WTC11 (cell line): ENCODE measurements around the gene SH3GL2. TPM values are rescaled to one million over a fixed set of nuclear protein-coding genes. Genes with fewer than 3 reads are reported as not detected.

ENCODE experiments used
- ATAC-seq: fragments of 200-7000 bp; cut with Tn5 transposase; 2 replicates; pipeline ENCODE4 v1.10.0; 2021; ENCODE audit warnings: mild to moderate bottlenecking, moderate library complexity
- CTCF ChIA-PET: fragments of 300-600 bp; sonication (Branson Sonifier 250); formaldehyde crosslinking; loops from one replicate; lab custom pipeline; 2021; ENCODE audit warnings: antibody characterized with exemption; lab: Charles Lee
- POLR2A ChIA-PET: fragments of 350-600 bp; sonication (Branson Sonifier 250); formaldehyde crosslinking; loops from one replicate; lab custom pipeline; 2021; ENCODE audit warnings: antibody characterized with exemption; lab: Charles Lee
- DNase-seq: peaks from one replicate; pipeline ENCODE4 v3.0.0; 2021; ENCODE audit warnings: low spot score
- H3K27ac Mint-ChIP-seq: 2 replicates; pipeline ENCODE4 v1.8.0; 2021; ENCODE audit warnings: mixed read lengths
- H3K27me3 Mint-ChIP-seq: 2 replicates; pipeline ENCODE4 v1.8.0; 2021; ENCODE audit warnings: low read depth, mild to moderate bottlenecking, moderate library complexity, mixed read lengths
- H3K36me3 Mint-ChIP-seq: 2 replicates; pipeline ENCODE4 v1.8.0; 2021; ENCODE audit warnings: mixed read lengths
- H3K4me1 Mint-ChIP-seq: 2 replicates; pipeline ENCODE4 v1.8.0; 2022; ENCODE audit warnings: mixed read lengths
- H3K4me3 Mint-ChIP-seq: 2 replicates; pipeline ENCODE4 v1.8.0; 2021; ENCODE audit warnings: mild to moderate bottlenecking, moderate library complexity, mixed read lengths
- H3K9me3 Mint-ChIP-seq: 2 replicates; pipeline ENCODE4 v1.8.0; 2021; ENCODE audit warnings: mixed read lengths
- ATF3 ChIP-seq: sonication (generic); formaldehyde crosslinking; conservative IDR thresholded peaks from 2 replicates; pipeline ENCODE4 v1.8.1; 2022; ENCODE audit warnings: mild to moderate bottlenecking, missing genetic modification reagents
- CBFB ChIP-seq: sonication (generic); formaldehyde crosslinking; IDR thresholded peaks from 2 replicates; pipeline ENCODE4 v1.8.1; 2022; ENCODE audit warnings: mild to moderate bottlenecking, low read depth, missing genetic modification reagents
- ELF4 ChIP-seq: sonication (generic); formaldehyde crosslinking; IDR thresholded peaks from 2 replicates; pipeline ENCODE4 v1.8.1; 2022; ENCODE audit warnings: low read depth, mild to moderate bottlenecking, moderate library complexity, missing genetic modification reagents
- FOXJ3 ChIP-seq: sonication (generic); formaldehyde crosslinking; IDR thresholded peaks from 2 replicates; pipeline ENCODE4 v1.9.0; 2021; ENCODE audit warnings: missing genetic modification reagents, mild to moderate bottlenecking, borderline replicate concordance
- FOXP1 ChIP-seq: sonication (generic); formaldehyde crosslinking; IDR thresholded peaks from 2 replicates; pipeline ENCODE4 v1.8.0; 2022; ENCODE audit warnings: missing genetic modification reagents, mild to moderate bottlenecking, moderate library complexity, borderline replicate concordance
- GABPB1 ChIP-seq: sonication (generic); formaldehyde crosslinking; IDR thresholded peaks from 2 replicates; pipeline ENCODE4 v1.8.1; 2023; ENCODE audit warnings: mild to moderate bottlenecking, missing genetic modification reagents
- MXD4 ChIP-seq: fragments of 250-450 bp; sonication (Bioruptor Pico); IDR thresholded peaks from 2 replicates; pipeline ENCODE4 v1.8.0; 2021; ENCODE audit warnings: mild to moderate bottlenecking, moderate library complexity, borderline replicate concordance
- NFE2L1 ChIP-seq: sonication (generic); formaldehyde crosslinking; IDR thresholded peaks from 2 replicates; pipeline ENCODE4 v1.8.1; 2023; ENCODE audit warnings: missing genetic modification reagents
- NR3C1 ChIP-seq: sonication (generic); formaldehyde crosslinking; conservative IDR thresholded peaks from 2 replicates; pipeline ENCODE4 v1.8.1; 2023; ENCODE audit warnings: low read depth, mild to moderate bottlenecking, missing genetic modification reagents
- RORB ChIP-seq: fragments of 250-450 bp; sonication (Bioruptor Pico); IDR thresholded peaks from 2 replicates; pipeline ENCODE4 v1.9.0; 2021; ENCODE audit warnings: mild to moderate bottlenecking
- SMAD3 ChIP-seq: sonication (generic); formaldehyde crosslinking; IDR thresholded peaks from 2 replicates; pipeline ENCODE4 v1.8.0; 2022; ENCODE audit warnings: missing genetic modification reagents, mild to moderate bottlenecking, borderline replicate concordance
- TEAD4 ChIP-seq: sonication (generic); formaldehyde crosslinking; IDR thresholded peaks from 2 replicates; pipeline ENCODE4 v1.8.0; 2022; ENCODE audit warnings: mild to moderate bottlenecking, missing genetic modification reagents
- USF1 ChIP-seq: sonication (generic); formaldehyde crosslinking; IDR thresholded peaks from 2 replicates; pipeline ENCODE4 v1.8.0; 2022; ENCODE audit warnings: mild to moderate bottlenecking, missing genetic modification reagents
- ZNF219 ChIP-seq: sonication (generic); formaldehyde crosslinking; IDR thresholded peaks from 2 replicates; pipeline ENCODE4 v1.8.0; 2023; ENCODE audit warnings: missing genetic modification reagents, mild to moderate bottlenecking, borderline replicate concordance
- ZNF232 ChIP-seq: sonication (generic); formaldehyde crosslinking; IDR thresholded peaks from 2 replicates; pipeline ENCODE4 v1.8.0; 2022; ENCODE audit warnings: mild to moderate bottlenecking, missing genetic modification reagents
- ZNF263 ChIP-seq: sonication (generic); formaldehyde crosslinking; IDR thresholded peaks from 2 replicates; pipeline ENCODE4 v1.8.1; 2022; ENCODE audit warnings: low read depth, mild to moderate bottlenecking, moderate library complexity, missing genetic modification reagents
- ZNF512 ChIP-seq: sonication (generic); formaldehyde crosslinking; IDR thresholded peaks from 2 replicates; pipeline ENCODE4 v1.8.1; 2022; ENCODE audit warnings: missing genetic modification reagents, borderline replicate concordance
- ZNF671 ChIP-seq: fragments of 250-450 bp; sonication (Bioruptor Pico); IDR thresholded peaks from 2 replicates; pipeline ENCODE4 v1.8.0; 2021; ENCODE audit warnings: mild to moderate bottlenecking
- total RNA-seq: library from RNA; stranded (reverse); gene quantifications from 3 replicates; pipeline ENCODE4 v1.2.3, GENCODE V29; 2021
- TF ChIP-seq, protein P1 (sequence below): sonication (generic); formaldehyde crosslinking; IDR thresholded peaks from 2 replicates; pipeline ENCODE4 v1.8.1; 2023; ENCODE audit warnings: mild to moderate bottlenecking, missing genetic modification reagents, borderline replicate concordance
- TF ChIP-seq, protein P2 (sequence below): sonication (generic); formaldehyde crosslinking; IDR thresholded peaks from 2 replicates; pipeline ENCODE4 v1.8.1; 2023; ENCODE audit warnings: mild to moderate bottlenecking, missing genetic modification reagents, moderate library complexity
- TF ChIP-seq, protein P3 (sequence below): sonication (generic); formaldehyde crosslinking; IDR thresholded peaks from 2 replicates; pipeline ENCODE4 v1.8.0; 2023; ENCODE audit warnings: mild to moderate bottlenecking, missing genetic modification reagents

Gene SH3GL2
- total RNA-seq, 1 experiment from 2014 or later = 4.2 TPM

GRCh38 chr9:17648516-17648915, 69.7 kb downstream of the SH3GL2 start:
- ChIA-PET CTCF (no interaction called here), POLR2A (no interaction called here)
- H3K9me3 Mint-ChIP-seq = peaks cover 24% of the 10 kb centered on the region
- H3K4me1 Mint-ChIP-seq = peaks cover 1% of the 10 kb centered on the region; the same call in 1 of the 2 replicates
- no peak for TF ChIP-seq NR3C1
- no peak for TF ChIP-seq ZNF219 (CRISPR knock-in tag)
- TF ChIP-seq, protein P1, sequence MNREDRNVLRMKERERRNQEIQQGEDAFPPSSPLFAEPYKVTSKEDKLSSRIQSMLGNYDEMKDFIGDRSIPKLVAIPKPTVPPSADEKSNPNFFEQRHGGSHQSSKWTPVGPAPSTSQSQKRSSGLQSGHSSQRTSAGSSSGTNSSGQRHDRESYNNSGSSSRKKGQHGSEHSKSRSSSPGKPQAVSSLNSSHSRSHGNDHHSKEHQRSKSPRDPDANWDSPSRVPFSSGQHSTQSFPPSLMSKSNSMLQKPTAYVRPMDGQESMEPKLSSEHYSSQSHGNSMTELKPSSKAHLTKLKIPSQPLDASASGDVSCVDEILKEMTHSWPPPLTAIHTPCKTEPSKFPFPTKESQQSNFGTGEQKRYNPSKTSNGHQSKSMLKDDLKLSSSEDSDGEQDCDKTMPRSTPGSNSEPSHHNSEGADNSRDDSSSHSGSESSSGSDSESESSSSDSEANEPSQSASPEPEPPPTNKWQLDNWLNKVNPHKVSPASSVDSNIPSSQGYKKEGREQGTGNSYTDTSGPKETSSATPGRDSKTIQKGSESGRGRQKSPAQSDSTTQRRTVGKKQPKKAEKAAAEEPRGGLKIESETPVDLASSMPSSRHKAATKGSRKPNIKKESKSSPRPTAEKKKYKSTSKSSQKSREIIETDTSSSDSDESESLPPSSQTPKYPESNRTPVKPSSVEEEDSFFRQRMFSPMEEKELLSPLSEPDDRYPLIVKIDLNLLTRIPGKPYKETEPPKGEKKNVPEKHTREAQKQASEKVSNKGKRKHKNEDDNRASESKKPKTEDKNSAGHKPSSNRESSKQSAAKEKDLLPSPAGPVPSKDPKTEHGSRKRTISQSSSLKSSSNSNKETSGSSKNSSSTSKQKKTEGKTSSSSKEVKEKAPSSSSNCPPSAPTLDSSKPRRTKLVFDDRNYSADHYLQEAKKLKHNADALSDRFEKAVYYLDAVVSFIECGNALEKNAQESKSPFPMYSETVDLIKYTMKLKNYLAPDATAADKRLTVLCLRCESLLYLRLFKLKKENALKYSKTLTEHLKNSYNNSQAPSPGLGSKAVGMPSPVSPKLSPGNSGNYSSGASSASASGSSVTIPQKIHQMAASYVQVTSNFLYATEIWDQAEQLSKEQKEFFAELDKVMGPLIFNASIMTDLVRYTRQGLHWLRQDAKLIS = no peak
- no peak for TF ChIP-seq ZNF512 (CRISPR knock-in tag)
- TF ChIP-seq GABPB1 (CRISPR knock-in tag) = no peak
- TF ChIP-seq ZNF232 (CRISPR knock-in tag) = no peak
- TF ChIP-seq ZNF263 (CRISPR knock-in tag) = no peak
- TF ChIP-seq ELF4 = no peak
- no peak for TF ChIP-seq NFE2L1
- TF ChIP-seq, protein P2, sequence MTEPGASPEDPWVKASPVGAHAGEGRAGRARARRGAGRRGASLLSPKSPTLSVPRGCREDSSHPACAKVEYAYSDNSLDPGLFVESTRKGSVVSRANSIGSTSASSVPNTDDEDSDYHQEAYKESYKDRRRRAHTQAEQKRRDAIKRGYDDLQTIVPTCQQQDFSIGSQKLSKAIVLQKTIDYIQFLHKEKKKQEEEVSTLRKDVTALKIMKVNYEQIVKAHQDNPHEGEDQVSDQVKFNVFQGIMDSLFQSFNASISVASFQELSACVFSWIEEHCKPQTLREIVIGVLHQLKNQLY (CRISPR knock-in tag) = no peak
- no peak for TF ChIP-seq RORB
- no peaks in the 10 kb centered on the region for H3K27me3 Mint-ChIP-seq
- H3K27ac Mint-ChIP-seq = no peak overlapping the region
- peaks cover 6% of the 10 kb centered on the region for H3K36me3 Mint-ChIP-seq
- DNase-seq (no peak), ATAC-seq (no peak)
- no peak overlapping the region for H3K4me3 Mint-ChIP-seq

DNA sequence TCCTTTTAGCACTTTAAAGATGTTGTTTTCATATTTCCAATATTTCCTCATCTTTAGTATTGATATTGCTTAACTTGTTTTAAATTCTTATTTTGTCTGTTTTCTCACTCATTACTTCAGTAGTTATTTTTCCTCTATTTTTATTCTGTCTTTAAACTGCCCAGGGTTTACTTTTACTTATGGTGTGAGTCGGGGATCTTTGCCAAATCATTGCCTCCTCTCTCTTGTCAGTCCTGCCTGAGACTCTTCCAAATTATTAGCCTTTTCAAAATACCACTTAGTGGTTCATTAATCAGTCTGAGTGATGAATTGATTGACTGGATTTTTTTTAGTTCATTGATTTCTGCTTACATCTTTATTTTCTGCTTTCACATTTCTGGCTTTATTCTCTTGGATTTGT, 72.9 kb downstream of the SH3GL2 start:
- ATAC-seq (no peak), DNase-seq (no peak)
- Mint-ChIP-seq H3K9me3 (no peaks in the 10 kb centered on the region), H3K4me3 (no peak overlapping the region), H3K27ac (no peak overlapping the region), H3K36me3 (no peaks in the 10 kb centered on the region), H3K27me3 (no peaks in the 10 kb centered on the region), H3K4me1 (peaks cover 13% of the 10 kb centered on the region)
- ChIA-PET CTCF (no interaction called here), POLR2A (no interaction called here)
- TF ChIP-seq SMAD3 (CRISPR knock-in tag) = no peak
- TF ChIP-seq CBFB (CRISPR knock-in tag) = no peak
- TF ChIP-seq USF1 (CRISPR knock-in tag) = no peak
- TF ChIP-seq FOXP1 (CRISPR knock-in tag) = no peak
- no peak for TF ChIP-seq ZNF671 (CRISPR knock-in tag)
- no peak for TF ChIP-seq ATF3 (CRISPR knock-in tag)
- TF ChIP-seq, protein P1 = no peak
- no peak for TF ChIP-seq TEAD4 (CRISPR knock-in tag)
- no peak for TF ChIP-seq FOXJ3 (CRISPR knock-in tag)
- no peak for TF ChIP-seq MXD4 (CRISPR knock-in tag)
- TF ChIP-seq, protein P3, sequence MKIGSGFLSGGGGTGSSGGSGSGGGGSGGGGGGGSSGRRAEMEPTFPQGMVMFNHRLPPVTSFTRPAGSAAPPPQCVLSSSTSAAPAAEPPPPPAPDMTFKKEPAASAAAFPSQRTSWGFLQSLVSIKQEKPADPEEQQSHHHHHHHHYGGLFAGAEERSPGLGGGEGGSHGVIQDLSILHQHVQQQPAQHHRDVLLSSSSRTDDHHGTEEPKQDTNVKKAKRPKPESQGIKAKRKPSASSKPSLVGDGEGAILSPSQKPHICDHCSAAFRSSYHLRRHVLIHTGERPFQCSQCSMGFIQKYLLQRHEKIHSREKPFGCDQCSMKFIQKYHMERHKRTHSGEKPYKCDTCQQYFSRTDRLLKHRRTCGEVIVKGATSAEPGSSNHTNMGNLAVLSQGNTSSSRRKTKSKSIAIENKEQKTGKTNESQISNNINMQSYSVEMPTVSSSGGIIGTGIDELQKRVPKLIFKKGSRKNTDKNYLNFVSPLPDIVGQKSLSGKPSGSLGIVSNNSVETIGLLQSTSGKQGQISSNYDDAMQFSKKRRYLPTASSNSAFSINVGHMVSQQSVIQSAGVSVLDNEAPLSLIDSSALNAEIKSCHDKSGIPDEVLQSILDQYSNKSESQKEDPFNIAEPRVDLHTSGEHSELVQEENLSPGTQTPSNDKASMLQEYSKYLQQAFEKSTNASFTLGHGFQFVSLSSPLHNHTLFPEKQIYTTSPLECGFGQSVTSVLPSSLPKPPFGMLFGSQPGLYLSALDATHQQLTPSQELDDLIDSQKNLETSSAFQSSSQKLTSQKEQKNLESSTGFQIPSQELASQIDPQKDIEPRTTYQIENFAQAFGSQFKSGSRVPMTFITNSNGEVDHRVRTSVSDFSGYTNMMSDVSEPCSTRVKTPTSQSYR = no peak
